COLO668 (cell line): ENCODE measurements around the gene TMEM258.

Experiments
- DNase-seq: peaks from one replicate; lab custom pipeline; 2025; ENCODE audit not compliant: unreplicated experiment; lab: John Stamatoyannopoulos, UW

Gene TMEM258

GRCh38 chr11:61762223-61762615, 30.2 kb downstream of the TMEM258 start:
- DNase-seq: no peak

GRCh38 chr11:61761440-61762222, 30.8 kb downstream of the TMEM258 start:
- DNase-seq: no peak

GRCh38 chr11:61760946-61761345, 31.5 kb downstream of the TMEM258 start:
- DNase-seq: no peak

- DNase-seq: no peak
These were observed 35.1 kb downstream of the TMEM258 start for GRCh38 chr11:61757213-61757862.

- DNase-seq: peak; percentile 70
These were observed 35.8 kb downstream of the TMEM258 start for GRCh38 chr11:61756452-61757212.

GRCh38 chr11:61756147-61756451, 36.3 kb downstream of the TMEM258 start:
- no peak for DNase-seq

GRCh38 chr11:61754534-61755482, 37.6 kb downstream of the TMEM258 start:
- DNase-seq: no peak

GRCh38 chr11:61753672-61754071, 38.7 kb downstream of the TMEM258 start:
- no peak for DNase-seq

- no peak for DNase-seq
These were observed 39.4 kb downstream of the TMEM258 start for GRCh38 chr11:61752925-61753521.

- peak; percentile 53 for DNase-seq
These were observed 40.1 kb downstream of the TMEM258 start, which contains the start of gene MYRF for GRCh38 chr11:61752117-61752924. Gene MYRF, plus strand, starts transcription at chr11:61752636. Its CDS starts 109 bp downstream, at chr11:61752745.

GRCh38 chr11:61751384-61751783, 41.0 kb downstream of the TMEM258 start:
- DNase-seq: no peak

- no peak for DNase-seq
These were observed 41.6 kb downstream of the TMEM258 start for GRCh38 chr11:61750631-61751273.

- DNase-seq: no peak
These were observed 42.7 kb downstream of the TMEM258 start for GRCh38 chr11:61749591-61750217.

GRCh38 chr11:61747967-61748285, 44.5 kb downstream of the TMEM258 start:
- DNase-seq: no peak

- peak; percentile 72 for DNase-seq
These were observed 45.0 kb downstream of the TMEM258 start for GRCh38 chr11:61747192-61747966.

GRCh38 chr11:61746442-61747191, 45.8 kb downstream of the TMEM258 start:
- no peak for DNase-seq

GRCh38 chr11:61745781-61746441, 46.5 kb downstream of the TMEM258 start:
- peak; percentile 7 for DNase-seq
